ENCODE data around the gene ATP9B.

GRCh38 chr18:79019881-79020280 is 49.3 kb upstream of the ATP9B start:
- no peak for TF ChIP-seq ARNTL (CRISPR knock-in tag; IDR thresholded peaks at IDR 0.05; ENCODE audit: borderline replicate concordance, low read depth)
- no peak for TF ChIP-seq CREB5 (CRISPR knock-in tag; IDR thresholded peaks at IDR 0.05; ENCODE audit: low read depth)
- no peak for TF ChIP-seq PPARA (CRISPR knock-in tag; IDR thresholded peaks at IDR 0.05; ENCODE audit: borderline replicate concordance)
- no peak for TF ChIP-seq ZFP30 (CRISPR knock-in tag; IDR thresholded peaks at IDR 0.05)
